WTC11 (cell line): ENCODE measurements around the gene STAC2. TPM values are rescaled to one million over a fixed set of nuclear protein-coding genes. Genes with fewer than 3 reads are reported as not detected.
A peak's percentile ranks its signal among the peaks of the same experiment; 100 is the strongest.

Experiments
- ATAC-seq: fragments of 200-7000 bp; cut with Tn5 transposase; 2 replicates; pipeline ENCODE4 v1.10.0; 2021; ENCODE audit warnings: mild to moderate bottlenecking, moderate library complexity
- CTCF ChIA-PET: fragments of 300-600 bp; sonication (Branson Sonifier 250); formaldehyde crosslinking; loops from one replicate; lab custom pipeline; 2021; ENCODE audit warnings: antibody characterized with exemption; lab: Charles Lee
- POLR2A ChIA-PET: fragments of 350-600 bp; sonication (Branson Sonifier 250); formaldehyde crosslinking; loops from one replicate; lab custom pipeline; 2021; ENCODE audit warnings: antibody characterized with exemption; lab: Charles Lee
- DNase-seq: peaks from one replicate; pipeline ENCODE4 v3.0.0; 2021; ENCODE audit warnings: low spot score
- H3K27ac Mint-ChIP-seq: 2 replicates; pipeline ENCODE4 v1.8.0; 2021; ENCODE audit warnings: mixed read lengths
- H3K27me3 Mint-ChIP-seq: 2 replicates; pipeline ENCODE4 v1.8.0; 2021; ENCODE audit warnings: low read depth, mild to moderate bottlenecking, moderate library complexity, mixed read lengths
- H3K36me3 Mint-ChIP-seq: 2 replicates; pipeline ENCODE4 v1.8.0; 2021; ENCODE audit warnings: mixed read lengths
- H3K4me1 Mint-ChIP-seq: 2 replicates; pipeline ENCODE4 v1.8.0; 2022; ENCODE audit warnings: mixed read lengths
- H3K4me3 Mint-ChIP-seq: 2 replicates; pipeline ENCODE4 v1.8.0; 2021; ENCODE audit warnings: mild to moderate bottlenecking, moderate library complexity, mixed read lengths
- H3K9me3 Mint-ChIP-seq: 2 replicates; pipeline ENCODE4 v1.8.0; 2021; ENCODE audit warnings: mixed read lengths
- AFF4 ChIP-seq: sonication (generic); formaldehyde crosslinking; IDR thresholded peaks from 2 replicates; pipeline ENCODE4 v1.8.1; 2023; ENCODE audit warnings: mild to moderate bottlenecking, missing genetic modification reagents, borderline replicate concordance
- GTF2I ChIP-seq: fragments of 250-450 bp; sonication (Bioruptor Pico); conservative IDR thresholded peaks from 2 replicates; pipeline ENCODE4 v1.4.0; 2021; ENCODE audit warnings: mild to moderate bottlenecking
- HMGXB4 ChIP-seq: sonication (generic); formaldehyde crosslinking; IDR thresholded peaks from 2 replicates; pipeline ENCODE4 v1.8.1; 2023; ENCODE audit warnings: mild to moderate bottlenecking, moderate library complexity, missing genetic modification reagents
- IRF1 ChIP-seq: sonication (generic); formaldehyde crosslinking; IDR thresholded peaks from 2 replicates; pipeline ENCODE4 v1.8.0; 2023; ENCODE audit warnings: missing genetic modification reagents
- KAT7 ChIP-seq: sonication (generic); formaldehyde crosslinking; IDR thresholded peaks from 2 replicates; pipeline ENCODE4 v1.8.1; 2023; ENCODE audit warnings: missing genetic modification reagents, mild to moderate bottlenecking, borderline replicate concordance
- MXD4 ChIP-seq: fragments of 250-450 bp; sonication (Bioruptor Pico); IDR thresholded peaks from 2 replicates; pipeline ENCODE4 v1.8.0; 2021; ENCODE audit warnings: mild to moderate bottlenecking, moderate library complexity, borderline replicate concordance
- NFYB ChIP-seq: sonication (generic); formaldehyde crosslinking; conservative IDR thresholded peaks from 2 replicates; pipeline ENCODE4 v1.8.0; 2022; ENCODE audit warnings: low read depth, missing genetic modification reagents
- NR1H2 ChIP-seq: sonication (generic); formaldehyde crosslinking; IDR thresholded peaks from 2 replicates; pipeline ENCODE4 v1.9.0; 2021; ENCODE audit warnings: mild to moderate bottlenecking, moderate library complexity, missing genetic modification reagents
- NR2C2 ChIP-seq: sonication (generic); formaldehyde crosslinking; IDR thresholded peaks from 2 replicates; pipeline ENCODE4 v1.8.0; 2022; ENCODE audit warnings: mild to moderate bottlenecking, missing genetic modification reagents
- RORB ChIP-seq: fragments of 250-450 bp; sonication (Bioruptor Pico); IDR thresholded peaks from 2 replicates; pipeline ENCODE4 v1.9.0; 2021; ENCODE audit warnings: mild to moderate bottlenecking
- SMAD3 ChIP-seq: sonication (generic); formaldehyde crosslinking; IDR thresholded peaks from 2 replicates; pipeline ENCODE4 v1.8.0; 2022; ENCODE audit warnings: missing genetic modification reagents, mild to moderate bottlenecking, borderline replicate concordance
- SOX15 ChIP-seq: fragments of 250-450 bp; sonication (Bioruptor Pico); IDR thresholded peaks from 2 replicates; pipeline ENCODE4 v1.9.0; 2021; ENCODE audit warnings: mild to moderate bottlenecking
- ZNF232 ChIP-seq: sonication (generic); formaldehyde crosslinking; IDR thresholded peaks from 2 replicates; pipeline ENCODE4 v1.8.0; 2022; ENCODE audit warnings: mild to moderate bottlenecking, missing genetic modification reagents
- ZNF416 ChIP-seq: fragments of 250-450 bp; sonication (Bioruptor Pico); IDR thresholded peaks from 2 replicates; pipeline ENCODE4 v1.9.0; 2021; ENCODE audit warnings: mild to moderate bottlenecking, inconsistent platforms
- ZNF512 ChIP-seq: sonication (generic); formaldehyde crosslinking; IDR thresholded peaks from 2 replicates; pipeline ENCODE4 v1.8.1; 2022; ENCODE audit warnings: missing genetic modification reagents, borderline replicate concordance
- ZNF532 ChIP-seq: fragments of 250-450 bp; sonication (Bioruptor Pico); IDR thresholded peaks from 2 replicates; pipeline ENCODE4 v1.9.0; 2021; ENCODE audit warnings: mild to moderate bottlenecking, borderline replicate concordance
- total RNA-seq: library from RNA; stranded (reverse); gene quantifications from 3 replicates; pipeline ENCODE4 v1.2.3, GENCODE V29; 2021
- TF ChIP-seq, protein P1 (sequence below): sonication (generic); formaldehyde crosslinking; IDR thresholded peaks from 2 replicates; pipeline ENCODE4 v1.8.1; 2023; ENCODE audit warnings: mild to moderate bottlenecking, missing genetic modification reagents
- TF ChIP-seq, protein P2 (sequence below): sonication (generic); formaldehyde crosslinking; IDR thresholded peaks from 2 replicates; pipeline ENCODE4 v1.8.1; 2022; ENCODE audit warnings: low read depth, missing genetic modification reagents, borderline replicate concordance
- TF ChIP-seq, protein P3 (sequence below): sonication (generic); formaldehyde crosslinking; IDR thresholded peaks from 2 replicates; pipeline ENCODE4 v1.8.1; 2023; ENCODE audit warnings: mild to moderate bottlenecking, missing genetic modification reagents, moderate library complexity

Gene STAC2
- total RNA-seq, 1 experiment from 2014 or later, result 4.2 TPM

- TF ChIP-seq ZNF532 (peak; percentile 40; the same call in 1 of the 2 replicates), ZNF416 (peak; percentile 88)
These were observed 20.6 kb downstream of the STAC2 start (continued) for GRCh38 chr17:39205112-39205526.

GRCh38 chr17:39204245-39204644, 21.5 kb downstream of the STAC2 start:
- DNase-seq (no peak), ATAC-seq (no peak)
- Mint-ChIP-seq H3K36me3 (peaks cover 50% of the 10 kb centered on the region), H3K27me3 (no peaks in the 10 kb centered on the region; the same call in 1 of the 2 replicates), H3K9me3 (no peaks in the 10 kb centered on the region), H3K4me1 (peaks cover 46% of the 10 kb centered on the region), H3K4me3 (no peak overlapping the region), H3K27ac (no peak overlapping the region)
- ChIA-PET CTCF (interaction anchor here (0.6 to 15.9 kb wide), 3 partner anchors 36 to 344 kb away, joined by 3 to 626 read pairs (median 3); no protein-coding TSS in a partner anchor), POLR2A (no interaction called here)
- TF ChIP-seq ZNF232 (no peak), IRF1 (CRISPR knock-in tag) (no peak), NR1H2 (no peak), KAT7 (no peak), AFF4 (no peak), GTF2I (no peak), RORB (CRISPR knock-in tag) (no peak), SMAD3 (CRISPR knock-in tag) (no peak), NFYB (CRISPR knock-in tag) (no peak), NR2C2 (no peak), MXD4 (CRISPR knock-in tag) (no peak), ZNF512 (CRISPR knock-in tag) (no peak), SOX15 (CRISPR knock-in tag) (no peak), HMGXB4 (no peak)
- TF ChIP-seq, protein P1, sequence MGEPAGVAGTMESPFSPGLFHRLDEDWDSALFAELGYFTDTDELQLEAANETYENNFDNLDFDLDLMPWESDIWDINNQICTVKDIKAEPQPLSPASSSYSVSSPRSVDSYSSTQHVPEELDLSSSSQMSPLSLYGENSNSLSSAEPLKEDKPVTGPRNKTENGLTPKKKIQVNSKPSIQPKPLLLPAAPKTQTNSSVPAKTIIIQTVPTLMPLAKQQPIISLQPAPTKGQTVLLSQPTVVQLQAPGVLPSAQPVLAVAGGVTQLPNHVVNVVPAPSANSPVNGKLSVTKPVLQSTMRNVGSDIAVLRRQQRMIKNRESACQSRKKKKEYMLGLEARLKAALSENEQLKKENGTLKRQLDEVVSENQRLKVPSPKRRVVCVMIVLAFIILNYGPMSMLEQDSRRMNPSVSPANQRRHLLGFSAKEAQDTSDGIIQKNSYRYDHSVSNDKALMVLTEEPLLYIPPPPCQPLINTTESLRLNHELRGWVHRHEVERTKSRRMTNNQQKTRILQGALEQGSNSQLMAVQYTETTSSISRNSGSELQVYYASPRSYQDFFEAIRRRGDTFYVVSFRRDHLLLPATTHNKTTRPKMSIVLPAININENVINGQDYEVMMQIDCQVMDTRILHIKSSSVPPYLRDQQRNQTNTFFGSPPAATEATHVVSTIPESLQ (CRISPR knock-in tag), result no peak
- TF ChIP-seq, protein P2, sequence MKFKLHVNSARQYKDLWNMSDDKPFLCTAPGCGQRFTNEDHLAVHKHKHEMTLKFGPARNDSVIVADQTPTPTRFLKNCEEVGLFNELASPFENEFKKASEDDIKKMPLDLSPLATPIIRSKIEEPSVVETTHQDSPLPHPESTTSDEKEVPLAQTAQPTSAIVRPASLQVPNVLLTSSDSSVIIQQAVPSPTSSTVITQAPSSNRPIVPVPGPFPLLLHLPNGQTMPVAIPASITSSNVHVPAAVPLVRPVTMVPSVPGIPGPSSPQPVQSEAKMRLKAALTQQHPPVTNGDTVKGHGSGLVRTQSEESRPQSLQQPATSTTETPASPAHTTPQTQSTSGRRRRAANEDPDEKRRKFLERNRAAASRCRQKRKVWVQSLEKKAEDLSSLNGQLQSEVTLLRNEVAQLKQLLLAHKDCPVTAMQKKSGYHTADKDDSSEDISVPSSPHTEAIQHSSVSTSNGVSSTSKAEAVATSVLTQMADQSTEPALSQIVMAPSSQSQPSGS (CRISPR knock-in tag), result no peak
- TF ChIP-seq, protein P3, sequence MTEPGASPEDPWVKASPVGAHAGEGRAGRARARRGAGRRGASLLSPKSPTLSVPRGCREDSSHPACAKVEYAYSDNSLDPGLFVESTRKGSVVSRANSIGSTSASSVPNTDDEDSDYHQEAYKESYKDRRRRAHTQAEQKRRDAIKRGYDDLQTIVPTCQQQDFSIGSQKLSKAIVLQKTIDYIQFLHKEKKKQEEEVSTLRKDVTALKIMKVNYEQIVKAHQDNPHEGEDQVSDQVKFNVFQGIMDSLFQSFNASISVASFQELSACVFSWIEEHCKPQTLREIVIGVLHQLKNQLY (CRISPR knock-in tag), result no peak
